ENCODE results near the gene RGL4.

RGL4 gene

DNA sequence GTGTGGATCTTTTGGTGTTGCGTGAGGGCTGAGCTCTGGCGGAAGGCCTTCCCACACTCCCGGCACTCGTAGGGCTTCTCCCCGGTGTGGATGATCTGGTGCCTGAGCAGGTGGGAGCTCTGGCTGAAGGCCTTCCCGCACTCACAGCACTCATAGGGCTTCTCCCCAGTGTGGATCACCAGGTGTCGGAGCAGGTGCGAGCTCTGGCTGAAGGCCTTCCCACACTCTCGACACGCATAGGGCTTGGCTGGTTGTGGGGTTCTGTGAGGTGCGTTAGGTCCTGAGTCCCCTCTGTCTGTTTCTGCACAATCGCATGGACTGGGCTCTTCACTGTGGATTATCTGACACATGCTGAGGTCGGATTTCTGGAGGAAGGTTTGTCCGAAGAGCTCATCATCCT is 53.7 kb downstream of the RGL4 start:
- DNase-seq, result no peak

DNA sequence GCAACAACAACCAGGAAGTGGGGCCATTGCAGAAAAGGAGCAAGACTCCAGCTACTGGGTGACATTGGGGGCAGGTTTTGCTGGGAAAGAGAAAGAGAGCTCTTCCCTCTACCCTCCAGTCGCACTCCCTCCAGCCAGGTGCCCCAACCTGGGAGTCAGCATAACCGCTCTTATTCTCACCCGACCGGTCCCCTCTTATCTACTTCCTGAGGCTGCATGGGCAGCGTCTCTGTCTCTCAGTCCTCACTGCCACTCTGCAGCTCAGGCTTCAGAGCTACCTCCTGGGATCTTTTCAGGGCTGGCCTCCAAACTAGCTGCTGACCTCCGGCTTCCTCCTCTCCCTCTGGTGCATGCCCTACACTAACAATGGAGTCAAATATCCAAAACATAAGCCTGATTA is 55.0 kb downstream of the RGL4 start:
- DNase-seq, result peak; percentile 66

All from hematopoietic multipotent progenitor cell treated with erythropoietin and hydrocortisone succinate and interleukin-3 and kit ligand, for 4 days (in vitro differentiated cells).